Keratinocyte (primary cell): ENCODE results near the gene ACP7. TPM values are rescaled to one million over a fixed set of nuclear protein-coding genes. Genes with fewer than 3 reads are reported as not detected.

Experiments
- DNase-seq: peaks from one replicate; pipeline ENCODE4 v3.0.0-alpha.2; 2011; ENCODE audit warnings: low read depth, missing footprints, low spot score
- FAIRE-seq: peaks from 2 replicates; lab custom pipeline; 2011; peaks lifted over from hg19 to GRCh38; lab: Jason Lieb, UNC
- H2AFZ ChIP-seq: 2 replicates; pipeline ENCODE4 v1.6.0; 2012; ENCODE audit warnings: low read length, control low read depth, inconsistent platforms; ENCODE audit not compliant: control insufficient read depth
- H3K27ac ChIP-seq: 2 replicates; pipeline ENCODE4 v1.5.1; 2011; ENCODE audit warnings: low read length; ENCODE audit not compliant: control insufficient read depth, insufficient read depth
- H3K27me3 ChIP-seq: 3 replicates; pipeline ENCODE4 v1.6.0; 2011; ENCODE audit warnings: low read length; ENCODE audit not compliant: control insufficient read depth, insufficient read depth; ENCODE audit errors: extremely low read depth
- H3K36me3 ChIP-seq, 2 experiments: 2 replicates in 1 of 2; 3 replicates in 1 of 2; pipeline ENCODE4 v1.5.1; 2011; ENCODE audit warnings: low read length in 2 of 2, mild to moderate bottlenecking in 1 of 2; ENCODE audit not compliant: control insufficient read depth in 2 of 2, insufficient read depth in 2 of 2; ENCODE audit errors: extremely low read depth in 1 of 2
- H3K4me1 ChIP-seq: 3 replicates; pipeline ENCODE4 v1.5.1; 2011; ENCODE audit warnings: low read length; ENCODE audit not compliant: control insufficient read depth, insufficient read depth; ENCODE audit errors: extremely low read depth
- H3K4me2 ChIP-seq: 3 replicates; pipeline ENCODE4 v1.6.0; 2011; ENCODE audit warnings: low read depth, low read length; ENCODE audit not compliant: control insufficient read depth, insufficient read depth; ENCODE audit errors: extremely low read depth
- H3K4me3 ChIP-seq, 3 experiments: fragments of 200-600 bp in 1 of 3; sonication (generic) in 1 of 3; 2 replicates in 2 of 3; 3 replicates in 1 of 3; pipeline ENCODE4 v1.5.1; 2011 to 2016; ENCODE audit warnings: low read length in 3 of 3, mild to moderate bottlenecking in 3 of 3, control low read depth in 2 of 3, inconsistent platforms in 1 of 3, low read depth in 1 of 3, mixed read lengths in 1 of 3, mixed run types in 1 of 3, moderate library complexity in 1 of 3; ENCODE audit not compliant: control insufficient read depth in 2 of 3, insufficient read depth in 2 of 3; ENCODE audit errors: extremely low read depth in 1 of 3
- H3K79me2 ChIP-seq: 2 replicates; pipeline ENCODE4 v1.6.0; 2012; ENCODE audit warnings: low read length; ENCODE audit not compliant: control insufficient read depth, insufficient read depth
- H3K9ac ChIP-seq: 3 replicates; pipeline ENCODE4 v1.6.0; 2011; ENCODE audit warnings: low read length; ENCODE audit not compliant: control insufficient read depth, insufficient read depth; ENCODE audit errors: extremely low read depth
- H3K9me1 ChIP-seq: 3 replicates; pipeline ENCODE4 v1.6.0; 2011; ENCODE audit warnings: low read length; ENCODE audit not compliant: control insufficient read depth, insufficient read depth; ENCODE audit errors: extremely low read depth
- H3K9me3 ChIP-seq: 2 replicates; pipeline ENCODE4 v1.5.1; 2012; ENCODE audit warnings: low read depth, low read length; ENCODE audit not compliant: control insufficient read depth
- H4K20me1 ChIP-seq: 3 replicates; pipeline ENCODE4 v1.6.0; 2011; ENCODE audit warnings: low read length; ENCODE audit not compliant: control insufficient read depth, insufficient read depth; ENCODE audit errors: extremely low read depth
- EZH2 ChIP-seq: IDR thresholded peaks from one replicate; pipeline ENCODE4 v1.6.1; 2012; ENCODE audit warnings: inconsistent platforms, mild to moderate bottlenecking, low read length, moderate library complexity
- dilution Hi-C: fragments of 300-500 bp; cut with MboI; formaldehyde crosslinking; loops from one replicate; pipeline ENCODE4 v1.7.0; 2020; ENCODE audit warnings: low sequenced_read_pairs; ENCODE audit not compliant: extremely low pct_ligation_motif_present
- polyA plus RNA-seq, 5 experiments: library from polyadenylated mRNA; depleted of rRNA in 3 of 5; stranded (reverse) in 3 of 5; stranded (forward) in 1 of 5; unstranded in 1 of 5; fragments of >200 nt; gene quantifications; 1 replicate in 1 of 5; 2 replicates in 3 of 5; 3 replicates in 1 of 5; pipeline versions ENCODE4 v1.2.1 to v1.2.3, GENCODE V29; 2011 to 2012; ENCODE audit warnings: missing spikeins in 2 of 5, low read depth in 1 of 5, low replicate concordance in 1 of 5
- TF ChIP-seq, protein P1 (sequence below), 3 experiments: IDR thresholded peaks in 1 of 3; conservative IDR thresholded peaks in 1 of 3; optimal IDR thresholded peaks in 1 of 3; 2 replicates in 2 of 3; 3 replicates in 1 of 3; pipeline versions ENCODE3 to v1.5.1; 2011; ENCODE audit warnings: low read length in 3 of 3, mild to moderate bottlenecking in 3 of 3, moderate library complexity in 2 of 3, control low read depth in 1 of 3, inconsistent platforms in 1 of 3; ENCODE audit not compliant: insufficient read depth in 2 of 3; ENCODE audit errors: extremely low read depth in 1 of 3

Gene ACP7
- polyA plus RNA-seq, 1 donor (not counting 4 experiments of a cell fraction or from before 2014, with no cell fraction given): 0.09 TPM

DNA sequence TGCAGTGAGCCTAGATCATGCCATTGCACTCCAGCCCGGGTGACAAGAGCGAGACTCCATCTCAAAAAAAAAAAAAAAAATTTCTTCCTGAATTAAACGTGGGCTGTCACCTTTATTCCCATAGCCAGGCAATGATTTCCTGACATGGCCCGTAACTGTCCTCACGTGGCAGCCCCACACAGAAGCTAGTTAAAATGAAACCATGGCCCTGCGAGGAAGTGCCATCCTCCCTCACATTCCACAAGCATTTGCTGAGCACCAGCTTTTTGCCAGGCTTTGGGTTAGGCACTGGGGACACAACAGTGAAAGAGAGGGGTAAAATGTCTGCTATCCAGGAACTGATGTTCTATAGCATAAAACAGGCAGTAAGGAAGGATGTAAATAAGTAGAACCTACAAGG is 38.7 kb upstream of the ACP7 start:
- H3K9ac ChIP-seq: no peak overlapping the region
- no peaks in the 10 kb centered on the region for H3K27me3 ChIP-seq
- H3K4me1 ChIP-seq: no peaks in the 10 kb centered on the region
- no peak for TF ChIP-seq EZH2
- TF ChIP-seq, protein P1, sequence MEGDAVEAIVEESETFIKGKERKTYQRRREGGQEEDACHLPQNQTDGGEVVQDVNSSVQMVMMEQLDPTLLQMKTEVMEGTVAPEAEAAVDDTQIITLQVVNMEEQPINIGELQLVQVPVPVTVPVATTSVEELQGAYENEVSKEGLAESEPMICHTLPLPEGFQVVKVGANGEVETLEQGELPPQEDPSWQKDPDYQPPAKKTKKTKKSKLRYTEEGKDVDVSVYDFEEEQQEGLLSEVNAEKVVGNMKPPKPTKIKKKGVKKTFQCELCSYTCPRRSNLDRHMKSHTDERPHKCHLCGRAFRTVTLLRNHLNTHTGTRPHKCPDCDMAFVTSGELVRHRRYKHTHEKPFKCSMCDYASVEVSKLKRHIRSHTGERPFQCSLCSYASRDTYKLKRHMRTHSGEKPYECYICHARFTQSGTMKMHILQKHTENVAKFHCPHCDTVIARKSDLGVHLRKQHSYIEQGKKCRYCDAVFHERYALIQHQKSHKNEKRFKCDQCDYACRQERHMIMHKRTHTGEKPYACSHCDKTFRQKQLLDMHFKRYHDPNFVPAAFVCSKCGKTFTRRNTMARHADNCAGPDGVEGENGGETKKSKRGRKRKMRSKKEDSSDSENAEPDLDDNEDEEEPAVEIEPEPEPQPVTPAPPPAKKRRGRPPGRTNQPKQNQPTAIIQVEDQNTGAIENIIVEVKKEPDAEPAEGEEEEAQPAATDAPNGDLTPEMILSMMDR (optimal IDR thresholded peaks at IDR 0.05 in 1 of 3, IDR thresholded peaks at IDR 0.05 in 1 of 3, conservative IDR thresholded peaks at IDR 0.05 in 1 of 3; ENCODE audit: extremely low read depth in 1 of 3, insufficient read depth in 2 of 3, low read length in 3 of 3): no peak
- no peaks in the 10 kb centered on the region for H3K36me3 ChIP-seq
- no peak overlapping the region for H2AFZ ChIP-seq
- no peaks in the 10 kb centered on the region for H4K20me1 ChIP-seq
- DNase-seq (no peak), FAIRE-seq (no peak)
- H3K79me2 ChIP-seq: no peaks in the 10 kb centered on the region
- dilution Hi-C loops: no loop called here
- no peaks in the 10 kb centered on the region for H3K9me3 ChIP-seq
- no peaks in the 10 kb centered on the region for H3K9me1 ChIP-seq
- H3K27ac ChIP-seq: no peak overlapping the region
- H3K4me2 ChIP-seq: no peak overlapping the region
- H3K4me3 ChIP-seq: no peak overlapping the region

DNA sequence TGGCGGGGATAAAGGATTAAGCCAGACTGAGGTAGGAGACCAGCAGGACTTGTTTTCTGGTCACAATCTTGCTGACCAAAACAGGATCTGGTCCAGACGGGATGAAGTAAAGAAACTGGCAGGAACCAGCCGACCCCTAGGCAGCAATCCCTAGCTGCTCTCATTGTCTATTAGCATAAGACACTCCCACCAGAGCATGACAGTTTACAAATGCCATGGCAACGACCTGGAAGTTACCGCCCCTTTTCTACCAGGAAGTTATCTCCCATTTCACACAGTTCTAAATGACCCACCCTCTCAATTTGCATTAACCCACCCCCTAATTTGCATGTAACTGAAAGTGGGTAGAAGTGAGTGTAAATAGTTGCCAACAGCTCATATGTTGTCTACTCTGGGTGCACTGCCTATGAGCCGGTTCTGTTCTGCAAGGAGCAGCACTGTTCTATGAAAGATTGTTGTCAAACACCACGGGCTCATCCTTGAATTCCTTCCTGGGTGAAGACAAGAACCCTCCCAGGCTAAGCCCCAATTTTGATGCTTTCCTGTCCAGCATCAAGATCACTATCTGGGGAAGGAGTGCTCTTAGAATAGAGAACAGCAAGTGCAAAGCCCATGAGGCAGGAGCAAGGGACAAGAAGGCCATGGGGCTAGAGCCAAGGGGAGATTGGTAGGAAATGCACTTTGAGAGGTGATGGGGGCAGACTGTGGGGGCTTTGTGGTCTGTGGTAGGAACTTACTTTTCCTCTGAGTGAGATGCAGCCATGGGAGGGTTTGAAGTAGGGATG is 37.9 kb upstream of the ACP7 start:
- Histone ChIP-seq H3K36me3 (no peaks in the 10 kb centered on the region), H4K20me1 (no peaks in the 10 kb centered on the region), H3K79me2 (no peaks in the 10 kb centered on the region), H3K27me3 (no peaks in the 10 kb centered on the region), H3K27ac (no peak overlapping the region), H3K9ac (no peak overlapping the region), H3K4me3 (no peak overlapping the region), H3K9me3 (no peaks in the 10 kb centered on the region), H2AFZ (no peak overlapping the region), H3K4me2 (no peak overlapping the region), H3K4me1 (no peaks in the 10 kb centered on the region), H3K9me1 (no peaks in the 10 kb centered on the region)
- FAIRE-seq: no peak
- no peak for DNase-seq
- TF ChIP-seq EZH2: no peak
- TF ChIP-seq, protein P1 (optimal IDR thresholded peaks at IDR 0.05 in 1 of 3, IDR thresholded peaks at IDR 0.05 in 1 of 3, conservative IDR thresholded peaks at IDR 0.05 in 1 of 3; ENCODE audit: extremely low read depth in 1 of 3, insufficient read depth in 2 of 3, low read length in 3 of 3): no peak
- dilution Hi-C loops: no loop called here
